Ecto neural progenitor cell (in vitro differentiated cells): ENCODE measurements around the gene LHFPL6.

ENCODE experiments used
- DNase-seq: peaks from one replicate; pipeline ENCODE4 v3.0.0-alpha.2; 2018; ENCODE audit warnings: low spot score

LHFPL6 gene

DNA sequence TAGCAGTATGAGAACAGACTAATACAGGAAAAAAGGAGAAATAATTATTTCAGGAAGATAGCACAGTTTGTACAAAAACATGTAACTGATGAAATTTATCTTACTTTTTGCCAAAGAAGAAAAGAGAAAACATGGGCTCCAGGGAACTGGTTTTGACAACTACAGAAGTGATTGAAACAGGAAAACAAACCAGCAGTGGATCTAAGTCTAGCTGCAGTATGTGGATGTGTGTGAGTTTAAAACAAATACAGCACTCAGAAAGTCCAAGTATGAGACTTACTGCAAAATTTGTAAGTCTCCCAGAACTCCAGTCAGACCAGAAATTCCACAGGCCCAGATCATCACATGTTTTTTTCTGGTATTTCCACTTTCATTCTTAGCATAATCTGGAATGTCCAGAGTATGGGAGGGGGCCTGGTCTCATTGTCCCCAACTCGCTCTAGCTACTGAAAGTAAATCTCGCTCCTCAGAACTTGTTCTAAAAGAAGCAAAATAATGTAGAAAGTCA lies 305.3 kb downstream of the LHFPL6 start:
- DNase-seq = no peak

DNA sequence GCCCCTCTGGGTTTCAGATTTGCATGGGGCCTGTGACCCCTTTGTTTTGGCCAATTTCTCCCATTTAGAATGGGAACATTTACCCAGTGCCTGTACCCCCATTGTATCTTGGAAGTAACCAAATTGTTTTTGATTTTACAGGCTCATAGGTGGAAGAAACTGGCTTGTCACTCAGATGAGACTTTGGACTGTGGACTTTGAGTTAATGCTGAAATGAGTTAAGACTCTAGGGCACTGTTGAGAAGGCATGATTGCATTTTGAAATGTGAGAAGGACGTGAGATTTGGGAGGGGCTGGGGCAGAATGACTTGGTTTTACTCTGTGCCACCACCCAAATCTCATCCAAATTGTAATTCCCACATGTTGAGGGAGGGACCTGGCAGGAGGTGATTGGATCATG lies 306.0 kb downstream of the LHFPL6 start:
- DNase-seq = no peak

DNA sequence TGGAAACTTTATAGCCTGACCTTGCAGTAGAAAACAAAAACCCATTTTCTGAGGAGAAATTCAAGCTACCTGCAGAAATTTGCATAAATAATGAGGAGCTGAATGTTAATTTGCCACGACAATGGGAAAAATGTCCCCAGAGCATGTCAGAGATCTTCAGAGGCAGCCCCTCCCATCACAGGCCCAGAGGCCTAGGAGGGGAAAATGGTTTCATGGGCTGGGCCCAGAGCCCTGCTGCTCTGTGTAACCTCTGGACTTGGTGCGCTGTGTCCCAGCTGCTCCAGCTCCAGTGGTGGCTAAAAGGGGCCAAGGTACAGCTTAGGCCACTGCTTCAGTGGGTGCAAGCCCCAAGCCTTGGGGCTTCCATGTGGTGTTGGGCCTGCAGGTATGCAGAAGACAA lies 306.8 kb downstream of the LHFPL6 start:
- no peak for DNase-seq
